ENCODE results near the gene FABP7. TPM values are rescaled to one million over a fixed set of nuclear protein-coding genes. Genes with fewer than 3 reads are reported as not detected.

FABP7 gene
- total and polyA plus RNA-seq, 2 experiments from 2014 or later: 6.6 to 15.7 TPM

- Histone ChIP-seq H3K79me2 (replicated peaks; ENCODE audit: insufficient read depth) (no peaks in the 10 kb centered on the region), H3K27ac (ENCODE audit: low read depth) (no peak overlapping the region), H3K4me2 (no peak overlapping the region), H3K27me3 (ENCODE audit: insufficient read depth) (no peaks in the 10 kb centered on the region), H4K20me1 (replicated peaks; ENCODE audit: insufficient read depth) (no peaks in the 10 kb centered on the region), H2AFZ (no peak overlapping the region), H3F3A (replicated peaks; ENCODE audit: low read depth) (no peaks in the 10 kb centered on the region), H3K4me1 (ENCODE audit: insufficient read depth) (no peaks in the 10 kb centered on the region), H3K36me3 (ENCODE audit: insufficient read depth) (no peaks in the 10 kb centered on the region), H3K4me3 (no peak overlapping the region), H3K9me2 (ENCODE audit: insufficient read depth) (no peaks in the 10 kb centered on the region)
- peaks cover 2% of the 10 kb centered on the region for H3K27me3 Mint-ChIP-seq (ENCODE audit: insufficient read depth, low read depth, poor library complexity)
- ATAC-seq: no peak
- H3K4me1 Mint-ChIP-seq: peaks cover 9% of the 10 kb centered on the region; the same call in 2 of the 3 replicates
- no peaks in the 10 kb centered on the region for H3K36me3 Mint-ChIP-seq (ENCODE audit: low read depth)
- no peaks in the 10 kb centered on the region for H3K9me3 Mint-ChIP-seq
- no peak overlapping the region for H3K4me3 Mint-ChIP-seq
- no peak for DNase-seq (ENCODE audit: low spot score)
- no peak overlapping the region for H3K27ac Mint-ChIP-seq
- no peak for TF ChIP-seq EZH2phosphoT487 (IDR thresholded peaks at IDR 0.05; ENCODE audit: unreplicated experiment)
Observed at GRCh38 chr6:122804962-122805485, 25.5 kb downstream of the FABP7 start.

- Mint-ChIP-seq H3K9me3 (no peaks in the 10 kb centered on the region), H3K36me3 (ENCODE audit: low read depth) (no peaks in the 10 kb centered on the region), H3K4me3 (no peak overlapping the region), H3K27ac (no peak overlapping the region), H3K4me1 (peaks cover 5% of the 10 kb centered on the region; the same call in 2 of the 3 replicates), H3K27me3 (ENCODE audit: insufficient read depth, low read depth, poor library complexity) (peaks cover 2% of the 10 kb centered on the region)
- H3K27me3 ChIP-seq (ENCODE audit: insufficient read depth): no peaks in the 10 kb centered on the region
- DNase-seq (ENCODE audit: low spot score): no peak
- H3F3A ChIP-seq (replicated peaks; ENCODE audit: low read depth): no peaks in the 10 kb centered on the region
- H3K9me2 ChIP-seq (ENCODE audit: insufficient read depth): no peaks in the 10 kb centered on the region
- no peak for ATAC-seq
- no peak overlapping the region for H3K4me3 ChIP-seq
- H4K20me1 ChIP-seq (replicated peaks; ENCODE audit: insufficient read depth): no peaks in the 10 kb centered on the region
- H3K79me2 ChIP-seq (replicated peaks; ENCODE audit: insufficient read depth): no peaks in the 10 kb centered on the region
- no peaks in the 10 kb centered on the region for H3K36me3 ChIP-seq (ENCODE audit: insufficient read depth)
- H2AFZ ChIP-seq: no peak overlapping the region
- no peak for TF ChIP-seq EZH2 (IDR thresholded peaks at IDR 0.05; ENCODE audit: low read depth, unreplicated experiment)
- TF ChIP-seq CREB1 (CRISPR knock-in tag; IDR thresholded peaks at IDR 0.05; ENCODE audit: low read depth): no peak
- no peak for TF ChIP-seq EZH2phosphoT487 (IDR thresholded peaks at IDR 0.05; ENCODE audit: unreplicated experiment)
- no peak for TF ChIP-seq ZNF462 (CRISPR knock-in tag; IDR thresholded peaks at IDR 0.05)
- TF ChIP-seq REST (IDR thresholded peaks at IDR 0.05; ENCODE audit: unreplicated experiment): no peak
- TF ChIP-seq NANOG (IDR thresholded peaks at IDR 0.05; ENCODE audit: borderline replicate concordance): no peak
- TF ChIP-seq POLR2AphosphoS5 (IDR thresholded peaks at IDR 0.05; ENCODE audit: low read depth): no peak
- H3K4me2 ChIP-seq: no peak overlapping the region
- H3K4me1 ChIP-seq (ENCODE audit: insufficient read depth): no peaks in the 10 kb centered on the region
- no peak overlapping the region for H3K27ac ChIP-seq (ENCODE audit: low read depth)
Observed at GRCh38 chr6:122806291-122806690, 26.8 kb downstream of the FABP7 start.

All from GM23338 (cell line).